Heart right ventricle (tissue), 16 donors: ENCODE measurements around the gene BRD2. TPM values are rescaled to one million over a fixed set of nuclear protein-coding genes. Genes with fewer than 3 reads are reported as not detected.

Experiments used
- ATAC-seq, 8 donors: fragments of 200-7000 bp; cut with Tn5 transposase; one replicate each; pipeline ENCODE4 v1.9.1; 2020; ENCODE audit warnings: mild to moderate bottlenecking in 8 of 8, moderate library complexity in 8 of 8, moderate number of reproducible peaks in 1 of 8
- DNase-seq, 2 donors: peaks; one replicate each; pipeline ENCODE4 v3.0.0-alpha.2; 2020
- H3K27ac ChIP-seq, 10 donors: fragments of 200-600 bp; sonication (generic) in 2 of 10; one replicate each; pipeline versions ENCODE4 v1.5.0 to v1.8.0; 2020 to 2022; ENCODE audit warnings: mild to moderate bottlenecking in 3 of 10
- H3K27me3 ChIP-seq, 7 donors: fragments of 200-600 bp; one replicate each; pipeline ENCODE4 v1.8.0; 2021 to 2022; ENCODE audit warnings: mild to moderate bottlenecking in 2 of 7
- H3K36me3 ChIP-seq, 9 donors: fragments of 200-600 bp; sonication (generic) in 1 of 9; one replicate each; pipeline versions ENCODE4 v1.5.0 to v1.8.0; 2020 to 2022; ENCODE audit warnings: mild to moderate bottlenecking in 2 of 9
- H3K4me1 ChIP-seq, 9 donors: fragments of 200-600 bp; sonication (generic) in 1 of 9; one replicate each; pipeline versions ENCODE4 v1.5.0 to v1.8.0; 2020 to 2022; ENCODE audit warnings: mild to moderate bottlenecking in 4 of 9
- H3K4me3 ChIP-seq, 10 donors: fragments of 200-600 bp; sonication (generic) in 2 of 10; one replicate each; pipeline versions ENCODE4 v1.5.0 to v1.8.0; 2020 to 2022; ENCODE audit warnings: mild to moderate bottlenecking in 7 of 10, moderate library complexity in 2 of 10
- H3K9me3 ChIP-seq, 11 donors: fragments of 200-600 bp in 10 of 11; sonication (generic) in 2 of 11; one replicate each; pipeline versions ENCODE4 v1.5.0 to v1.8.0; 2013 to 2022; ENCODE audit warnings: mild to moderate bottlenecking in 2 of 11, control low read depth in 1 of 11, moderate library complexity in 1 of 11
- CTCF ChIP-seq, 9 donors: fragments of 200-600 bp; sonication (generic) in 2 of 9; IDR thresholded peaks; one replicate each; pipeline versions ENCODE4 v1.5.0 to v1.8.0; 2021 to 2022; ENCODE audit warnings: antibody characterized with exemption in 9 of 9, mild to moderate bottlenecking in 5 of 9, moderate library complexity in 1 of 9
- WGBS, 2 donors: extraction: QIAGEN DNeasy Blood & Tissue Kit; methylation state at CpG; one replicate each; pipeline ENCODE4 v1.1.7; 2013; ENCODE audit warnings: inconsistent platforms in 1 of 2; 5-methylcytosine and 5-hydroxymethylcytosine counted together
- intact Hi-C, 10 donors: fragments of 100-400 bp; cut with DNase I; formaldehyde crosslinking; loops; one replicate each; pipeline versions ENCODE4 v1.11.1 to v1.14.2; 2022
- polyA plus RNA-seq, 2 donors: library from polyadenylated mRNA; stranded (reverse); fragments of 200-250 nt; gene quantifications; one replicate each; pipeline ENCODE4 v1.2.3, GENCODE V29; 2013
- total RNA-seq, 10 donors: library from RNA; stranded (reverse); fragmentation: NEBNext Ultra II Directional in 3 of 10; extraction: Animal tissue kit (Norgen Biotek cat#: 25700) in 3 of 10; gene quantifications; one replicate each; pipeline versions ENCODE4 v1.2.1 to v1.2.4, GENCODE V29; 2021 to 2023
- donor health status: Arrhythmogenic right ventricular cardiomyopathy.
- donor health status: ischemic (EF 13 %, LVEDD 7.1; RV severe dilation, severe dysfunction).
- donor health status: healthy with polysubstance abuse.
- donor health status: DM: no; HTN: yes; CAD: no.
- donor health status: DM: no; HTN: no; CAD: no.
- donor health status: ischemic (EF 25% LVEDD 6.9; RV normal size, moderate dysfunction).
- donor health status: ischemic (EF 25% LVEDD 5.7; RV mildly dilated, moderate dysfunction).
- donor health status: healthy.
- donor health status: DM: yes; HTN: yes; CAD: no.
- donor health status: Ischemic cardiomyopathy.
- donor health status: ischemic (EF 35%, LVEDD 5.7; RV mildly dilated, moderate dysfunction).
- donor health status: nonischemic (EF 11% LVEDD 7.7; RV severe dilation, severe dysfunction).
- donor health status: DM: yes; HTN: yes; CAD: no.
- donor health status: PGD.
- donor health status: ischemic (EF 29% LVEDD 5.4; RV normal size, mild dysfunction).
- donor health status: nonischemic (EF 23%, LVEDD 6.1; RV moderate dilation, normal function).

The BRD2 gene
- total and polyA plus RNA-seq, 12 donors, result 49.3 to 97.0 (median 74.9) TPM

GRCh38 chr6:32993363-32993973 is 25.1 kb downstream of the BRD2 start:
- intact Hi-C loops, result no loop called here
- Histone ChIP-seq H3K9me3 (no peaks in the 10 kb centered on the region), H3K4me1 (no peaks in the 10 kb centered on the region), H3K36me3 (no peaks in the 10 kb centered on the region), H3K27me3 (peaks cover 0 to 22% (median 3%) of the 10 kb centered on the region in 7 donors), H3K4me3 (no peak overlapping the region), H3K27ac (no peak overlapping the region)
- 88 to 89% methylated on average over 9 of the region's 9 CpGs for WGBS, 2 donors
- DNase-seq (no peak), ATAC-seq (no peak)
- no peak for TF ChIP-seq CTCF (IDR thresholded peaks at IDR 0.05)

GRCh38 chr6:32995448-32995847 is 27.1 kb downstream of the BRD2 start:
- intact Hi-C loops, result loop anchor here in 1 of 10 donors (5.0 kb wide), 1 partner anchor 242 kb away; no protein-coding TSS in a partner anchor
- DNase-seq, result no peak
- H3K4me1 ChIP-seq, result no peaks in the 10 kb centered on the region
- 39 to 42% methylated on average over 2 of the region's 2 CpGs for WGBS, 2 donors
- ATAC-seq, result no peak
- H3K27me3 ChIP-seq, result peaks cover 0 to 34% (median 6%) of the 10 kb centered on the region in 7 donors
- TF ChIP-seq CTCF (IDR thresholded peaks at IDR 0.05), result no peak
- H3K4me3 ChIP-seq, result no peak overlapping the region
- no peaks in the 10 kb centered on the region for H3K36me3 ChIP-seq
- H3K9me3 ChIP-seq, result no peaks in the 10 kb centered on the region
- no peak overlapping the region for H3K27ac ChIP-seq

- WGBS, 2 donors, result 26 to 35% methylated on average over 8 of the region's 8 CpGs
Observed at GRCh38 chr6:33000055-33000454, 31.7 kb downstream of the BRD2 start.

GRCh38 chr6:33001685-33002084 is 33.3 kb downstream of the BRD2 start:
- ATAC-seq (no peak), DNase-seq (no peak)
- TF ChIP-seq CTCF (IDR thresholded peaks at IDR 0.05), result no peak
- H3K36me3 ChIP-seq, result no peaks in the 10 kb centered on the region
- 68 to 78% methylated on average over 4 of the region's 4 CpGs for WGBS, 2 donors
- intact Hi-C loops, result loop anchor here in 2 of 10 donors (5.0 to 10.0 kb wide), 2 partner anchors 216 to 243 kb away; no protein-coding TSS in a partner anchor
- no peak overlapping the region for H3K4me3 ChIP-seq
- no peak overlapping the region for H3K27ac ChIP-seq
- no peaks in the 10 kb centered on the region for H3K9me3 ChIP-seq
- H3K27me3 ChIP-seq, result peaks cover 0 to 50% (median 7%) of the 10 kb centered on the region in 7 donors
- H3K4me1 ChIP-seq, result no peaks in the 10 kb centered on the region

More at GRCh38 chr6:33000055-33000454, 31.7 kb downstream of the BRD2 start:
- Histone ChIP-seq H3K4me3 (no peak overlapping the region), H3K27me3 (peaks cover 0 to 48% (median 7%) of the 10 kb centered on the region in 7 donors), H3K36me3 (no peaks in the 10 kb centered on the region), H3K4me1 (no peaks in the 10 kb centered on the region), H3K27ac (no peak overlapping the region), H3K9me3 (no peaks in the 10 kb centered on the region)
- intact Hi-C loops, result loop anchor here in 2 of 10 donors (5.0 to 10.0 kb wide), 2 partner anchors 217 to 245 kb away; no protein-coding TSS in a partner anchor
- ATAC-seq (no peak), DNase-seq (no peak)
- TF ChIP-seq CTCF (IDR thresholded peaks at IDR 0.05), result peak in 5 of 9 donors; percentile 28 to 51 (median 45)
